HCT116 (cell line): ENCODE measurements around the gene TMC2. TPM values are rescaled to one million over a fixed set of nuclear protein-coding genes. Genes with fewer than 3 reads are reported as not detected.

Experiments
- ATAC-seq: fragments of 200-7000 bp; cut with Tn5 transposase; 2 replicates; pipeline ENCODE4 v1.9.1; 2020; ENCODE audit warnings: mild to moderate bottlenecking, moderate library complexity
- BruUV-seq: library from RNA; stranded (reverse); fragments of 400-500 nt; replicated peaks from 2 replicates; lab custom pipeline; 2021; lab: Mats Ljungman, UMichigan
- CTCF ChIA-PET: fragments of 300-600 bp; sonication (Branson Sonifier 250); formaldehyde crosslinking; loops from one replicate; lab custom pipeline; 2021; ENCODE audit warnings: antibody characterized with exemption; lab: Charles Lee
- POLR2A ChIA-PET: fragments of 300-600, 350-600 bp; sonication (Branson Sonifier 250); formaldehyde crosslinking; loops from one replicate; lab custom pipeline; 2021; ENCODE audit warnings: antibody characterized with exemption; lab: Charles Lee
- RAD21 ChIA-PET, 2 experiments: fragments of 300-600 bp; sonication (Branson Sonifier 250); formaldehyde crosslinking; loops; one replicate each; lab custom pipeline; 2023; ENCODE audit warnings: low total read pairs in 2 of 2; ENCODE audit not compliant: uncharacterized antibody in 2 of 2, unreplicated experiment in 2 of 2, low non-redundant PET in 1 of 2; lab: Charles Lee
- DNase-seq: peaks from one replicate; pipeline ENCODE4 v3.0.0-alpha.2; 2010; ENCODE audit warnings: low read depth, low spot score
- H2AFZ ChIP-seq: fragments of 200-600 bp; shearing (Covaris generic), sonication (generic); 2 replicates; pipeline ENCODE4 v1.6.1; 2017; ENCODE audit warnings: low read depth, mixed run types, mixed read lengths, antibody characterized with exemption, low read length; ENCODE audit not compliant: poor library complexity, severe bottlenecking
- H3K27ac ChIP-seq: 2 replicates; pipeline ENCODE4 v1.5.1; 2012; ENCODE audit warnings: low read depth, low read length
- H3K27me3 ChIP-seq: fragments of 200-600 bp; sonication (generic); 2 replicates; pipeline ENCODE4 v1.6.1; 2016; ENCODE audit warnings: mixed run types, low read length, mixed read lengths; ENCODE audit not compliant: insufficient read depth
- H3K36me3 ChIP-seq, 2 experiments: fragments of 200-500 bp in 1 of 2; fragments of 200-600 bp in 1 of 2; sonication (Bioruptor generic) in 1 of 2; sonication (generic) in 1 of 2; 2 replicates each; pipeline versions ENCODE4 v1.5.1 to v1.6.1; 2014 to 2016; ENCODE audit warnings: low read length in 2 of 2, inconsistent platforms in 1 of 2, mixed read lengths in 1 of 2, mixed run types in 1 of 2; ENCODE audit not compliant: insufficient read depth in 2 of 2, control insufficient read depth in 1 of 2
- H3K4me1 ChIP-seq, 2 experiments: fragments of 200-600 bp in 1 of 2; sonication (generic) in 1 of 2; 2 replicates each; pipeline versions ENCODE4 v1.5.1 to v1.6.1; 2012 to 2017; ENCODE audit warnings: low read length in 2 of 2, inconsistent platforms in 1 of 2, mild to moderate bottlenecking in 1 of 2, mixed read lengths in 1 of 2, mixed run types in 1 of 2, moderate library complexity in 1 of 2; ENCODE audit not compliant: insufficient read depth in 2 of 2, control insufficient read depth in 1 of 2
- H3K4me2 ChIP-seq: fragments of 200-600 bp; sonication (generic); 2 replicates; pipeline ENCODE4 v1.6.1; 2017; ENCODE audit warnings: mixed run types, low read length, mixed read lengths
- H3K4me3 ChIP-seq, 2 experiments: fragments of 200-600 bp in 1 of 2; sonication (generic) in 1 of 2; replicated peaks in 1 of 2; 2 replicates each; pipeline ENCODE4 v1.5.1; 2011 to 2016; ENCODE audit warnings: low read length in 2 of 2, control low read depth in 1 of 2, low read depth in 1 of 2, mild to moderate bottlenecking in 1 of 2, mixed read lengths in 1 of 2, mixed run types in 1 of 2
- H3K79me2 ChIP-seq: fragments of 200-600 bp; sonication (generic); 2 replicates; pipeline ENCODE4 v1.6.1; 2017; ENCODE audit warnings: mild to moderate bottlenecking, mixed run types, low read length, moderate library complexity, mixed read lengths; ENCODE audit not compliant: insufficient read depth
- H3K9ac ChIP-seq: fragments of 200-600 bp; sonication (generic); 2 replicates; pipeline ENCODE4 v1.6.1; 2016; ENCODE audit warnings: low read length, mixed read lengths
- H3K9me2 ChIP-seq: fragments of 200-600 bp; sonication (generic), shearing (Covaris generic); 2 replicates; pipeline ENCODE4 v1.6.1; 2017; ENCODE audit warnings: mixed run types, mild to moderate bottlenecking, moderate library complexity; ENCODE audit not compliant: insufficient read depth
- H3K9me3 ChIP-seq, 2 experiments: fragments of 200-500 bp in 1 of 2; fragments of 200-600 bp in 1 of 2; sonication (Bioruptor generic) in 1 of 2; sonication (generic) in 1 of 2; 2 replicates each; pipeline ENCODE4 v1.6.1; 2014 to 2017; ENCODE audit warnings: low read length in 2 of 2, mixed read lengths in 2 of 2, inconsistent platforms in 1 of 2, low read depth in 1 of 2, mild to moderate bottlenecking in 1 of 2, mixed run types in 1 of 2, moderate library complexity in 1 of 2; ENCODE audit not compliant: control insufficient read depth in 1 of 2, insufficient read depth in 1 of 2
- H4K20me1 ChIP-seq: fragments of 200-600 bp; sonication (generic), shearing (Covaris generic); 2 replicates; pipeline ENCODE4 v1.6.1; 2017; ENCODE audit warnings: mixed run types, mild to moderate bottlenecking, moderate library complexity; ENCODE audit not compliant: insufficient read depth
- CEBPB ChIP-seq: IDR thresholded peaks from 2 replicates; pipeline ENCODE4 v1.6.1; 2012; ENCODE audit warnings: low read depth
- ELF1 ChIP-seq: IDR thresholded peaks from 2 replicates; pipeline ENCODE4 v1.6.1; 2012; ENCODE audit warnings: low read depth, borderline replicate concordance
- EZH2 ChIP-seq: fragments of 200-600 bp; sonication (generic); IDR thresholded peaks from 2 replicates; pipeline ENCODE4 v1.6.1; 2017; ENCODE audit warnings: antibody characterized with exemption, mixed run types
- FOSL1 ChIP-seq: IDR thresholded peaks from 2 replicates; pipeline ENCODE4 v1.6.1; 2012; ENCODE audit warnings: low read depth
- JUND ChIP-seq: IDR thresholded peaks from 2 replicates; pipeline ENCODE4 v1.6.1; 2012
- POLR2A ChIP-seq: IDR thresholded peaks from 2 replicates; pipeline ENCODE4 v1.7.0; 2011; ENCODE audit warnings: borderline replicate concordance; ENCODE audit not compliant: insufficient read depth, insufficient read length; ENCODE audit errors: extremely low read depth
- POLR2AphosphoS5 ChIP-seq: IDR thresholded peaks from 2 replicates; pipeline ENCODE4 v1.6.1; 2011; ENCODE audit warnings: mild to moderate bottlenecking, low read depth, low read length, moderate library complexity
- SIN3A ChIP-seq: IDR thresholded peaks from 2 replicates; pipeline ENCODE4 v1.6.1; 2012; ENCODE audit warnings: low read depth
- YY1 ChIP-seq: IDR thresholded peaks from 2 replicates; pipeline ENCODE4 v1.6.1; 2011; ENCODE audit warnings: low read length, low read depth, moderate library complexity, mild to moderate bottlenecking; ENCODE audit not compliant: insufficient replicate concordance; ENCODE audit errors: extremely low read depth
- ZFX ChIP-seq: fragments of 450-650 bp; IDR thresholded peaks from 2 replicates; pipeline ENCODE4 v1.6.1; 2017
- intact Hi-C: fragments of 100-400 bp; cut with micrococcal nuclease; formaldehyde crosslinking; loops from 2 replicates; pipeline ENCODE4 v1.10.0; 2022
- total RNA-seq: library from RNA; stranded (reverse); gene quantifications from one replicate; pipeline ENCODE4 v1.2.1, GENCODE V29; 2021; ENCODE audit not compliant: unreplicated experiment
- TF ChIP-seq, protein P1 (sequence below), 3 experiments: fragments of 200-600 bp in 1 of 3; sonication (generic) in 1 of 3; IDR thresholded peaks in 2 of 3; conservative IDR thresholded peaks in 1 of 3; 2 replicates each; pipeline ENCODE4 v1.5.1; 2012 to 2017; ENCODE audit warnings: low read depth in 2 of 3, low read length in 2 of 3, antibody characterized with exemption in 1 of 3, borderline replicate concordance in 1 of 3, control low read depth in 1 of 3, mild to moderate bottlenecking in 1 of 3, mixed read lengths in 1 of 3, mixed run types in 1 of 3, moderate library complexity in 1 of 3; ENCODE audit not compliant: insufficient read depth in 1 of 3
- TF ChIP-seq, protein P2 (sequence below): IDR thresholded peaks from 2 replicates; pipeline ENCODE4 v1.6.1; 2012; ENCODE audit warnings: low read depth
- TF ChIP-seq, protein P3 (sequence below): IDR thresholded peaks from 2 replicates; pipeline ENCODE4 v1.6.1; 2011; ENCODE audit warnings: mild to moderate bottlenecking, low read length, moderate library complexity; ENCODE audit not compliant: insufficient replicate concordance; ENCODE audit errors: extremely low read depth

The TMC2 gene
- total RNA-seq, 1 experiment from 2014 or later: not detected

DNA sequence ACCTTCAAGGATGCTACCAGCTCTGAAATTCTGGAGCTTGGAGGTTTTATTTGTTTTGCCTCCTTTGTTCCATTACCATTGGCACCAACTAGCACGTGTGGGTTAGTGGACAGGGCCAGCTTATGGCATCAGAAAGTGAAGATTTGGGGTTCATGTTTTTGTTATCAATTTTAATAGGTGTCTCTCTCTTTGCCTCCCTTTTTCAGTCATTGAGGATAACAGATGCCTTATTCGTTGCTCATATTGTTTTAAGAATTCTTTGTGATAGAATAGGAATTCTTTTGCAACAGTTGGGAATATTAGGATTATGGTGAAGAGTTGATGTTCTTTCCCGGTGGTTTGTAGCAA lies 22.9 kb downstream of the TMC2 start:
- intact Hi-C loops: no loop called here
- Histone ChIP-seq H3K9ac (no peak overlapping the region), H3K36me3 (no peaks in the 10 kb centered on the region), H3K9me2 (no peaks in the 10 kb centered on the region; the same call in 1 of the 2 replicates), H3K4me1 (no peaks in the 10 kb centered on the region), H3K27me3 (peaks cover 6% of the 10 kb centered on the region; the same call in 1 of the 2 replicates), H2AFZ (no peak overlapping the region), H3K27ac (no peak overlapping the region), H3K9me3 (no peaks in the 10 kb centered on the region), H3K4me3 (no peak overlapping the region), H3K4me2 (no peak overlapping the region), H4K20me1 (no peaks in the 10 kb centered on the region), H3K79me2 (no peaks in the 10 kb centered on the region)
- DNase-seq (no peak), ATAC-seq (no peak)
- RAD21 ChIA-PET: no interaction called here
- TF ChIP-seq FOSL1: no peak
- TF ChIP-seq JUND: no peak
- TF ChIP-seq CEBPB: no peak
- no peak for TF ChIP-seq SIN3A
- TF ChIP-seq POLR2A: no peak
- CTCF ChIA-PET: no interaction called here
- BruUV-seq: no TSS peak
- POLR2A ChIA-PET: no interaction called here

DNA sequence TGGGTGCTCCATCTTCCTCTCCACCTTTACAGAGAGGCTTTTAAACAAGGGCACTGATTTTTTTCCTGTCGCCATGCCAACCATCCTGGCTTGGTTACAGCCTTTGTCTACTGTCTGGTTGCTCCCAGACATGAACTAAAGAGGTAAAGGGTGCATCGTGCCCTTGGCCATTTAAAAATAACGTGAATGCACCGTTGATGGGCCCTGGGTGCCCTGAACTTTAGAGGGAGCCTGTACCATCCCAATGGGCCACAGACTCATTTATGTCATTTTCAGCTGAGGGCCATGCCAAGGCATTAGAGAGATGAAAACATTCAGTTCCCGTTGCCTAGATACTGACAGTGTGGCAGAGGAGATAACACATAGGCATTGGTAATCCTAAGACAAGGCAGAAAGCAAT lies 23.3 kb downstream of the TMC2 start:
- H3K27ac ChIP-seq: no peak overlapping the region
- no TSS peak for BruUV-seq
- no peak overlapping the region for H3K4me2 ChIP-seq
- H3K79me2 ChIP-seq: no peaks in the 10 kb centered on the region
- no peak for DNase-seq
- intact Hi-C loops: no loop called here
- ChIA-PET RAD21 (no interaction called here), CTCF (no interaction called here), POLR2A (no interaction called here)
- no peak for TF ChIP-seq POLR2AphosphoS5
- no peak for TF ChIP-seq JUND
- TF ChIP-seq ZFX: no peak
- TF ChIP-seq, protein P1, sequence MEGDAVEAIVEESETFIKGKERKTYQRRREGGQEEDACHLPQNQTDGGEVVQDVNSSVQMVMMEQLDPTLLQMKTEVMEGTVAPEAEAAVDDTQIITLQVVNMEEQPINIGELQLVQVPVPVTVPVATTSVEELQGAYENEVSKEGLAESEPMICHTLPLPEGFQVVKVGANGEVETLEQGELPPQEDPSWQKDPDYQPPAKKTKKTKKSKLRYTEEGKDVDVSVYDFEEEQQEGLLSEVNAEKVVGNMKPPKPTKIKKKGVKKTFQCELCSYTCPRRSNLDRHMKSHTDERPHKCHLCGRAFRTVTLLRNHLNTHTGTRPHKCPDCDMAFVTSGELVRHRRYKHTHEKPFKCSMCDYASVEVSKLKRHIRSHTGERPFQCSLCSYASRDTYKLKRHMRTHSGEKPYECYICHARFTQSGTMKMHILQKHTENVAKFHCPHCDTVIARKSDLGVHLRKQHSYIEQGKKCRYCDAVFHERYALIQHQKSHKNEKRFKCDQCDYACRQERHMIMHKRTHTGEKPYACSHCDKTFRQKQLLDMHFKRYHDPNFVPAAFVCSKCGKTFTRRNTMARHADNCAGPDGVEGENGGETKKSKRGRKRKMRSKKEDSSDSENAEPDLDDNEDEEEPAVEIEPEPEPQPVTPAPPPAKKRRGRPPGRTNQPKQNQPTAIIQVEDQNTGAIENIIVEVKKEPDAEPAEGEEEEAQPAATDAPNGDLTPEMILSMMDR (IDR thresholded peaks at IDR 0.05 in 2 of 3, conservative IDR thresholded peaks at IDR 0.05 in 1 of 3; ENCODE audit: borderline replicate concordance in 1 of 3, insufficient read depth in 1 of 3, low read depth in 2 of 3, low read length in 2 of 3): no peak
- TF ChIP-seq POLR2A: no peak
- TF ChIP-seq EZH2: no peak
- TF ChIP-seq, protein P2, sequence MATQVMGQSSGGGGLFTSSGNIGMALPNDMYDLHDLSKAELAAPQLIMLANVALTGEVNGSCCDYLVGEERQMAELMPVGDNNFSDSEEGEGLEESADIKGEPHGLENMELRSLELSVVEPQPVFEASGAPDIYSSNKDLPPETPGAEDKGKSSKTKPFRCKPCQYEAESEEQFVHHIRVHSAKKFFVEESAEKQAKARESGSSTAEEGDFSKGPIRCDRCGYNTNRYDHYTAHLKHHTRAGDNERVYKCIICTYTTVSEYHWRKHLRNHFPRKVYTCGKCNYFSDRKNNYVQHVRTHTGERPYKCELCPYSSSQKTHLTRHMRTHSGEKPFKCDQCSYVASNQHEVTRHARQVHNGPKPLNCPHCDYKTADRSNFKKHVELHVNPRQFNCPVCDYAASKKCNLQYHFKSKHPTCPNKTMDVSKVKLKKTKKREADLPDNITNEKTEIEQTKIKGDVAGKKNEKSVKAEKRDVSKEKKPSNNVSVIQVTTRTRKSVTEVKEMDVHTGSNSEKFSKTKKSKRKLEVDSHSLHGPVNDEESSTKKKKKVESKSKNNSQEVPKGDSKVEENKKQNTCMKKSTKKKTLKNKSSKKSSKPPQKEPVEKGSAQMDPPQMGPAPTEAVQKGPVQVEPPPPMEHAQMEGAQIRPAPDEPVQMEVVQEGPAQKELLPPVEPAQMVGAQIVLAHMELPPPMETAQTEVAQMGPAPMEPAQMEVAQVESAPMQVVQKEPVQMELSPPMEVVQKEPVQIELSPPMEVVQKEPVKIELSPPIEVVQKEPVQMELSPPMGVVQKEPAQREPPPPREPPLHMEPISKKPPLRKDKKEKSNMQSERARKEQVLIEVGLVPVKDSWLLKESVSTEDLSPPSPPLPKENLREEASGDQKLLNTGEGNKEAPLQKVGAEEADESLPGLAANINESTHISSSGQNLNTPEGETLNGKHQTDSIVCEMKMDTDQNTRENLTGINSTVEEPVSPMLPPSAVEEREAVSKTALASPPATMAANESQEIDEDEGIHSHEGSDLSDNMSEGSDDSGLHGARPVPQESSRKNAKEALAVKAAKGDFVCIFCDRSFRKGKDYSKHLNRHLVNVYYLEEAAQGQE: no peak
- TF ChIP-seq, protein P3, sequence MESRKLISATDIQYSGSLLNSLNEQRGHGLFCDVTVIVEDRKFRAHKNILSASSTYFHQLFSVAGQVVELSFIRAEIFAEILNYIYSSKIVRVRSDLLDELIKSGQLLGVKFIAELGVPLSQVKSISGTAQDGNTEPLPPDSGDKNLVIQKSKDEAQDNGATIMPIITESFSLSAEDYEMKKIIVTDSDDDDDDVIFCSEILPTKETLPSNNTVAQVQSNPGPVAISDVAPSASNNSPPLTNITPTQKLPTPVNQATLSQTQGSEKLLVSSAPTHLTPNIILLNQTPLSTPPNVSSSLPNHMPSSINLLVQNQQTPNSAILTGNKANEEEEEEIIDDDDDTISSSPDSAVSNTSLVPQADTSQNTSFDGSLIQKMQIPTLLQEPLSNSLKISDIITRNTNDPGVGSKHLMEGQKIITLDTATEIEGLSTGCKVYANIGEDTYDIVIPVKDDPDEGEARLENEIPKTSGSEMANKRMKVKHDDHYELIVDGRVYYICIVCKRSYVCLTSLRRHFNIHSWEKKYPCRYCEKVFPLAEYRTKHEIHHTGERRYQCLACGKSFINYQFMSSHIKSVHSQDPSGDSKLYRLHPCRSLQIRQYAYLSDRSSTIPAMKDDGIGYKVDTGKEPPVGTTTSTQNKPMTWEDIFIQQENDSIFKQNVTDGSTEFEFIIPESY: no peak
- TF ChIP-seq SIN3A: no peak
- no peak for TF ChIP-seq ELF1
- no peak for TF ChIP-seq YY1
- H3K9me3 ChIP-seq: no peaks in the 10 kb centered on the region
- H3K4me1 ChIP-seq: no peaks in the 10 kb centered on the region
- H3K9me2 ChIP-seq: no peaks in the 10 kb centered on the region; the same call in 1 of the 2 replicates
- no peaks in the 10 kb centered on the region for H3K36me3 ChIP-seq
- no peak overlapping the region for H3K4me3 ChIP-seq
- no peak overlapping the region for H2AFZ ChIP-seq
- no peaks in the 10 kb centered on the region for H4K20me1 ChIP-seq
- ATAC-seq: no peak
- peaks cover 6% of the 10 kb centered on the region; the same call in 1 of the 2 replicates for H3K27me3 ChIP-seq
- H3K9ac ChIP-seq: no peak overlapping the region
